Activated CD8-positive, alpha-beta memory T cell treated with anti-CD3 and anti-CD28 coated beads, Interleukin-2, amount 50 U/mL, for 1 hour (primary cell): ENCODE data around the gene CDKN1A.
"Not testable (repeated sequence)": the region's sequence is repeated elsewhere in the genome, so short reads cannot be mapped to it uniquely, and the experiment has no call there.

Experiments used
- DNase-seq: peaks from one replicate; pipeline ENCODE4 v3.0.0-alpha.2; 2020; ENCODE audit errors: extremely low read depth

CDKN1A gene

DNA sequence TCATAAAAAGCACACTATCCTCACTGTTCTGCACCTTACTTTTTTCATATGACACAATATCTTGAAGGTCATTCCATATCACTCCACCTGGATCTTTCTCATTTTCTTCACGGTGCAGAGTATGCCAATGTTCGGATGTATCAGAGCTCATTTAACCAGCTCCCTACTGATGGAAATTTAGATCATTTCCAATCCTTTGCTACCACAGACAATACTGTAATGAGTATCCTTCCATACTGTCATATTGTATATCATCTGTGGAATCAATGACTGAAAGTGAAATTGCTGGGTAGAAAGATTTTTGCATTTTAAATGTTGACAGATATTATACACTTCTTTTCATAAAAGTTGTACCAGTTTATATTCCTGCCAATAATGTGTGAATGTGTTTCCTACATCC, 16.9 kb downstream of the CDKN1A start:
- no peak for DNase-seq

DNA sequence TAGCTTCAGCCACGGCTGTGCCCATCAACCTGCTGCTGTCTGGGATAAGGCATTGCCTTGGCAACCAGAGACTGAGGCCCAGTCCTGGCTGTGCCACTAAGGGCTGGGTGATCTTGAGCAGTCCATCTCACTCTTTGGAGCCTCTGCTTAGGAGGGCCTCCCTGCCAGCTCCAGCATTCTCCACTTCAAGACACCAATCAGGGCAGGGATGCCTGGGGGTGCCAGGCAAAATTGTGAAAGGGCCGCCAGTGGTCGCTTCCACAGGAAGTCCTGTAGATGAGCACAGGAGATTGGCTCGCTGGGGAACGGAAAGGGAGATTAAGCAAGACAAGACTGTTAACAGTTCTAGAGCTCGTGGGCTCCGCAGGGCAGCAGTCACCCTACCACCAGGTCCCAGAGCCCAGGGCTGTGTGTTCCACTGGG, 19.0 kb downstream of the CDKN1A start, which contains the start of gene RAB44:
Gene RAB44, plus strand, starts transcription at position 346 of the 423 bp plus-strand sequence. CDS start 6,410 bp downstream, outside the sequence.
- no peak for DNase-seq

DNA sequence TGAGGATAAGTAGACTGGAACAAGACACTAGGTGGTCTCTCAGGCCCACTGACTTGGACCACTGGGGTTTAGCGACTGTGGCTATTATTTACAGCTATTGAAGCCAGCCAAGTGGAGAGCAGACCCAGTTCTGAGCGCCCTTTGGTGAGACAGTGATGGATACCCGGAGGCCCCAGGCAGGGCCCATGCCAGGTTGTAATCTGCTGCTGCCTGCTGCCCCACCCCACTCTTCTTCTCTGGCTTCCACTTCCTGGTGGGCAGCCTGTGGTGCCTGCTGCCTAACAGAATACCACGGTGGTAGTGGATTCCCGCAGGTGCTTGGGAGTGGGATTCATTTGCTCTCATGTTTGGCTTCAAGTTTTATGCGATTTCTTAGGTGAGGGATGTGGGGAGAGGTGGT, 19.7 kb downstream of the CDKN1A start:
- DNase-seq, result no peak

DNA sequence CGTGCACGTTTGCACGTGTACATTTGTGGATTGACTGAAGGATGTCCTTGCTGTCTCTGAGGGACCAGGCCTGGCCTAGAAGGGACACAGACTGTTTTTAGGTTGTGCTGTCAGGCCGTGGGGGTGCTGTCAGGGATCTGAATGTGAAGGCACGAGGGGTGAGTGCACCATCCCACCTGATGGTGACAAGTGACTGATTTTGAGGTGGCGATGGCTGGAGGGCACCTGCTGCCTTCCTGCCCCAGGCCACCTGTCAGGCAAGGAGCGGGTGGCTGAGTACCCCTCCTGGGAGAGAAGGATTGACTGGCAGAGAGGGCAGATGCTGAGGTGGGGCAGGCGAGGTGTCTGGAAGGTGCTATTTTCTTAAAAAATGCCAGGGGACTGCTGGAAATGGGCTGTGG, 20.4 kb downstream of the CDKN1A start:
- DNase-seq, result no peak

DNA sequence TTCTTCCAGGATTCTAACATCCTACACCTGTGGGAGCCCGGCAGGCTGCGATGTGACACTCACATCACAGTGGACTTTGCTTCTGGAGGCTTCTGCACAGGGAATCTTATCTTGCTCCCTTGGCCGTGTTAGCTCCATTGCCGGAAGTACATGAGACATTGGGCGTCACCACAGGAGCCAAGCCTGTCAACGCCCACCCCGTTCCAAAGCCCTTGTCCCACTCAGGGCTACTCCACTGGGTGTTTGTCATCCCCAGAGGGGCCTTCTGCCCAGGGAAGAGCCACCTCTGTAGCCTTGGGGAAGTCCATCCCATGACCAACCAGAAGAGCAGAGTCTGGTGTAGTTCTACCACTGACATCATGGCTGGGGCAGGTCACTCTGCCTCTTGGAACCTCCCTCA, 20.8 kb downstream of the CDKN1A start:
- no peak for DNase-seq

DNA sequence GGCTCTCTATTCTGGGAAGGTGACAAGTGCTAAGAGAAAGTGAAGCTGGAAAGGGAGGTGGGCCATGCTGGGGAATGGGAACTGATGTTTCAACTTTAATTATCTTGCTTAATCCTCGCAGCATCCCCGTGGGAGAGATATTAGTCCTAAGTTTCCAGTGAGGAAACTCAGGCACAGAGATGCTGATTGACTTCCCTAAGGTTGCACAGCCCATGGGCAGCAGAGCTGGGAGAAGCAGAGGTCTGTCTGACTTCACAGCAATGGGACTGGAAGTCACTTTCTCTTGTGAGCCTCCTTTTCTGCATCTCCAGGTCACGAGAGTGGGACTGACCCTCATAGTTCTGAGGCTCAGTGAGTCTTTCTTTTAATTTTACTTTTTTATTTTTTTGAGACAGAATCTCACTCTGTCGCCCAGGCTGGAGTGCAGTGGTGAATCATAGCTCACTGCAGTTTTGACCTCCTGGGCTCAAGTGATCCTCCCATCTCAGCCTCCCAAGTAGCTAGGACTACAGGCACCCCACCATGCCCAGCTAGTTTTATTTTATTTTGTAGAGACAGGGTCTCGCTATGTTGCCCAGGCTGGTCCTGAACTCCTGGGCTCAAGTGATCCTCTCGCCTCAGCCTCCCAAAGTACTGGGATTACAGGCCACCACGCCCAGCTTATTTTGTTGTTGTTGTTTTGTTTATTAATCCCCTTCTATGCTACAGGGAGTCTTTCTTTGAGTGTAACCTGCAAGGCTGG, 21.7 kb downstream of the CDKN1A start:
- DNase-seq, result no peak

DNA sequence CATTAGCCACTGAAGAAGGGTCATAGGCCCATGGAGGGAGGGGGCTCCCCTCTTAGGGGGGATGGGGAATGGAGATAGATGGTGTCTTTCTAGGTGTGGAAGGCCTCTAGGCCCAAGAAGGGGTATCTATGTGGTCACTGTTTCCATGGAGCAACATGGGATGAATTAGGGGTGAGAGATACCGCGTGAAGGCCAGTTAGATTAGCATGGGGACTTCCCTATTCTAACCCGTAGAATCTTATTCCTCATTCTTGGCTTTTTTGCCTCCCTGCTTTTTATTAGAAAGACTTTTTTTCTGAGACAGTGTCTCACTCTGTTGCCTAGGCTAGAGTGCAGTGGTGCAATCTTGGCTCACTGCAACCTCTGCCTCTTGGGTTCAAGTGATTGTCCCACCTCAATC, 22.3 kb downstream of the CDKN1A start:
- no peak for DNase-seq

DNA sequence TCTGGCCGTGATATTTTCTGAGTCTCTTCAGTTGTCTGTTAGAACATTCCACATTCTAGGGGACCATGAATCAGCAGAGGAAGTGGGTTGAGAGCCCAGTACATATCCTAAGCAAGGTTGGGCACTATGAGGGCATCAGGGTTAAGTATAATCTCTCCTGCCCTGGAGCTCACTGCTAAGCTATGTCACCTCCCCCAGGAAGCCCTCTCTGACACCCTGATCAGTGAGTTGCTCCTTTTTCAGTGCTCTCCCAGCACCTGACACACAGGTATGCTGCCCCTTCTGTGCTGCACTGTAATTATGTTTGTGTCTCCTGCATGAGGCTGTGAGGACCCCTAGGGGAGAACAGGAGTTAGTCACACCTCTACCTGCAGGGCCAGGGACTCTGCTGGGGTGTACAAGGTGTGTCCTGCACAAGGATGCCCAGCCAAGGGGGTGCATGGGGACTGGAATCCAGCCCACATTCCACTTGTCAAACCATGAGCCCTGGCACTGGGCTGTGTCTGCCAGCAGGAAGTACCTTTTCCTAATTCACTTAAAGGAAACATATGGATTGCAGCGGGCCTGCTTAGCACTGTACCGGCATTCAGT, 23.0 kb downstream of the CDKN1A start:
- no peak for DNase-seq

DNA sequence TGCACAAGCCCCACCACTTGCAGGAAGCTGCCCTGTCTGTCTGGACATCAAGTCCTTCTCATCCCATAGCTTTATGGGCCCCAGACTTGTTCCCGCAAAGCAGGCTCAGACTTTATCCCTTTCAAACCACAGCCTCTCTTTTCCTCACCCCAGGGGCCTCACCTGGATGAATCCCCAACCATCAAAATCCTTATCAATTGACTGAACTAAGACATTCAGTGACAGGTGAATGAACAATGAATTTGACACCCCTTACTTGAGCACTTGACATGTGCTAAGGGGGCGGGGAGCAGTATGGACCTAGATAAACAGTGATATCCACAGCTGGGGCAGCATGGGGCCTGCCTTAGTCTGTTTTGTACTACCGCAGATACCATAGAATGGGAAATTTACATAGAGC, 24.1 kb downstream of the CDKN1A start:
- no peak for DNase-seq

DNA sequence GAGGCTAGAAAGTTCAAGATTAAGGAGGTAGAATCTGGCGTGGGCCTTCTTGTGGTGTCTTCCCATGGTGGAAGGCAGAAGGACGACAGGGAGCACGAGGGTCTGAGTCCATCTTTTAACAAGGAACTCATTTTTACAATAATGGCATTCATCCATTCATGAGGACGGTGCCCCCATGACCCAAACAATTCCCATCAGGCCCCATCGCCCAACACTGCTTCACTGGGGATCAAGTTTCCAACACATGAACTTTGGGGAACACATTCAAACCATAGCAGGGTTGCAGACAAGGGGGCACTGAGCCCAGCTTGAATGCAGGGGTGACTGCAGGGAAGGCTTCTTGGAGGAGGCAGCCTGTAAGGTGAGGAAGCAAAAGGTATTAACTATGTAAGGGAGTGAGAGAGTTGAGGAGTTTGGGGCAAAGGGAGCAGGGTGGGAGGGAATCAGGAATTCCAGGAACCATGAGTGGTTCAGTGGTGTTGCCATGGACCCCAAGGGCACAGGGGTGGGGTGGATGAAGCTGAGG, 24.6 kb downstream of the CDKN1A start:
- no peak for DNase-seq

DNA sequence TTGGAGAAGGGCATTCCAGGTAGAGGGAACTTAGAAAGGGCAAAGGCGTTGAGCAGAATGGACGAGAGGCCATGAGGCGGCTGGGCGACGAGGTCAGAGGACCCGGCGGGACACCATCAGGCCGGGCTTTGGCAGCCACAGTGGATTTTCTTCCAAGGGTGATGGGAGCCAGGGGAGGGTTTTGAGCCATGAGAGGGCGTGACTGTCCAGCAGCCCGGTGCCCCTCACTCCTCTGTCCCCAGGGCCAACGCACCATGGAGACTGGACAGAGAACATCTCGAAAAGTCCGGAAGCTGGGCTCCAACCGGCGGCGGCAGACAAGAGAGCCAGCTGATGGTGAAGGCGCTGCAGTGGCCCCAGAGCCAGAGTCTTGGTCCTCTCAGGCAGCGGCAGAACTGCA, 25.5 kb downstream of the CDKN1A start:
- DNase-seq, result no peak

DNA sequence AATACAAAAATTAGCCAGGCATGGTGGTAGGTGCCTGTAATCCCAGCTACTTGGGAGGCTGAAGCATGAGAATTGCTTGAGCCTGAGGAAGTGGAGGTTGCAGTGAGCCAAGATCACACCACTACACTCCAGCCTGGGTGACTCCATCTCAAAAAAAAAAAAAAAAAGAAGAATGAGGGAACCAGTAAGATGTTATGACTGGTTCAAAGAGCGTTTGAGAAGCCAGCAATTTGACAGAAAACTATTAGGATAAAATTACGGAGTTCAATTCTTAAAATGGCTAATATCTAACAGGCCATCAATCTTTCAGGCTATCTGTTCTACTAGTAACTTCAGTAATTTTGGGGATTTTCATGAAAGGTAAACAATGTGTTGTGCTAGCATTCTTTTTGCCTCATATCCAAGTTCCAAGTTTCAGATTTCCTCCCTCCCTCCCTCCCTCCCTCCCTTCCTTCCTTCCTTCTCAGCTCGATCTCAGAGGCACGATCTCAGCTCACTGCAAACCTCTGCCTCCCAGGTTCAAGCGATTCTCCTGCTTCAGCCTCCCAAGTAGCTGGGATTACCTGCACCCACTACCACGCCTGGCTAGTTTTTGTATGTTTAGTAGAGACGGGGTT, 26.6 kb downstream of the CDKN1A start:
- not testable (repeated sequence) for DNase-seq

DNA sequence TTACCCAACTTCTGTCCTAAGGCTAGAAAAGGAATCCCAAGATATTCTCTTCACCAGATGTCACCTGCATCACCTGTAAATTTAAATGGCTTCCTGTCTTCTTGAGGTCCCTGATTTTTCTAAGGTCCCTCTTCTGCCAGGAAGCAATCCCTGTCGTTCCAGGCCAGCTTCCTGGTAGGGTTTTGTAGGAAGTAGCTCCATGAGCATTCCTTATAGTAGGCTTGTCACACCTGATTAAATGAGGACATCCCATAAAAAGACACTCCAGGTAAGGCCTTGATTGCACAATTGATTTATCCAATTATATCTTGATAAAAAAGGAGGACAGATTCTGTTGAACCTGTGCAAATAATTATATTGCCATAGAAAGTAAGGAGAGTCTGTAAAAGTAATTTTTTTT, 27.8 kb downstream of the CDKN1A start:
- DNase-seq, result no peak

DNA sequence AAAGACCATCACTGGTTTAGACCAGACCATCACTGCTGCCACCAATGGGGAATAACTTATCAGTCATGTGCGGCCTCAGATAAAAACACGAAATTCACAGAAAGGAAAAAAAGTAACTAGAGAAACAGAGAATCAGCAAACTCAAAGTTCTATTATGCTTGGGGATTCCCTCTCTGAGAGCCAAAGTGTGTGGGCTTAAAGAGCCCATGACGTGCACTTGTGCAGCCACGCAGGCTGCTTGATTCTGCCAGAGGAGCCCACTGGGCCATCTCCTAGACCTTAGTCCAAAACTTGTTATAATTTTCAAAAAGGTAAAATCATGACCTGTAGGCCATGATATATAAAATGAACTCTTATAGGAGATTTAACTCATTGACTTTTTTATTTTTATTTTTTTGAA, 34.3 kb downstream of the CDKN1A start:
- no peak for DNase-seq

DNA sequence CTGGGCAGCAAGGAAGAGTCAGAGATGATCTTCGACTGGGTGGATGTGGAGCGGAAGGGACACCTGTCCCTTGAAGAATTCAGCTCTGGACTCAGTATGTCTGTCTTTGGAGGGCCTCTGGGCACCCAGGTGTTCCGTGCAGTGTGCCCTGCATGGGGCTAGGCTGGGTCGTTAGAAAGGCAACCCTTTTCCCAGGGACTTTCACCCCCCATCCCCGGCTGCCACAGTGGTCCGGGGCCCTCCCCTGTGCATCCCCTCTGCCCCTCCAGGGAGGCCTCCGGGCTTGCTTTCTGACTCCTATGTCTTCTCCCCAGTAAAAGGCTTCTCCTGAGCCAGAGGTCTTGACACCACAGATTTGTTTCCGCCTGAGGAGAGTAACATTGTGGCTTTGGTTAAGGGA, 35.3 kb downstream of the CDKN1A start:
- DNase-seq, result no peak

DNA sequence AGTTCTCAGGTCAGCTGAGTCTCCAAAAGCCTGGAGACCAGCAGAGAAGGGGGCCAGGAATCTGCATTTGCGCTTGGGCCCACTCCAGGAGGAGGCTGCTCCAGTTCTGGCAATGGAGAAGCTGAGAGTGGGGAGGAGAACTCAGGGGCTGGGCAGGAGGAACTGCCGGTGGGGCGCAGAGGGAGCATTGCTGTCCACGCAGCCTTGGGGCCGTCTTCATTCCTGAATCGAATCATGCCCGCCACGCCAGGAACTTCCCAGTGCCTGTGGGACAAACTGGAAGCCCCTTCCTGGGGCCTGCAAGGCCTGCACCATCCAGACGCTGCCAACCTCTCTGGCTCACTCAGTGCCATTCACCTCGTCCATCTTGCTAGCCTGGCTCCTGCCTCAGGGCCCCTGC, 36.0 kb downstream of the CDKN1A start:
- no peak for DNase-seq

DNA sequence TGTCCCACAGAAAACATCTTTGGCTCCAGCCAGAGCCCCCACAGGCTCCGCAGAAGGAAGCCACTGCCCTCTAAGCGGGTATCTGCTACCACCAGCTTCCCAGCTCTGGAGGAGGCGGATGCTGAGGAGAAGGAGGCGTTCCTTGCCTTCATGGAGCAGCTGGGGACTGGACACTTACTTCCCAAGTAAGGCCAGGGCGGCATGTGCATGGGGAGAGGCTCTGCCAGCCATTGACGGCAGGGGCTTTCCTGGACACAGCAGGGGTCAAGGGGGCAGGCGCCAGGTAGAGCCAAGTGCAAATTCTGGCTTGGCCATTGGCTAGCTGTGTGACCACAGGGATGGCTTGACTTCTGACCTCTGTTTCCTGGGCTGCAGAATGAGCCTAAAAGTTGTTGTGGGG, 37.0 kb downstream of the CDKN1A start:
- DNase-seq, result no peak

DNA sequence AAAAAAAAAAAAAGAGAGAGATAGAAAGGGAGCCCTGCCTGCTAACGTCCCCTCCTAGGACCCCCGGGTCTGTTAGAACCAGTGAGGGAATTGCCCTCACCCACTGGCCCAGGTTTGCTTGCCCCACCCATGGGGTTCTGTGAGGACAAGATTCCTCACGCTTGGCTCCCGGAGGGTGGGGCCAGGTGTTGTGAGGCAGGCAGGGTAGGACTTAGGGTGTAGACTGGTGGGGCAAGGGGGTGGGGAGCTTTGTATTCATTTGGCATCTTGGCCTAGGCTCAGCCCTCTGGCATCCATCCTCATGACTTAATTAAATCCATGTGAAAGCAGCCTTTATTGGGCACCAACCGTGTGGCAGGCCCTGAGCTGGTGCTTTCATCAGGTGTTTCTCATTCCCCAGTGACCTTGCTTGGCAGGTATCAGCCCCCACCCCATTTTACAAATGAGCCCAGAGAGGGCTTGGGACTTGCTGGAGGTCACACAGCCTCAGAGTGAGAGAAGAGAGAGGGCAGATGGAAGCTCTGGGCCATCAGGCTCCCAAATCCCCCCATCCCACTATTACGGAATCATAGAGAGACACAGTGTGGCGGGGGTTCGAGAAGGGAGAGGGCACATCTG, 38.1 kb downstream of the CDKN1A start:
- DNase-seq, result no peak

DNA sequence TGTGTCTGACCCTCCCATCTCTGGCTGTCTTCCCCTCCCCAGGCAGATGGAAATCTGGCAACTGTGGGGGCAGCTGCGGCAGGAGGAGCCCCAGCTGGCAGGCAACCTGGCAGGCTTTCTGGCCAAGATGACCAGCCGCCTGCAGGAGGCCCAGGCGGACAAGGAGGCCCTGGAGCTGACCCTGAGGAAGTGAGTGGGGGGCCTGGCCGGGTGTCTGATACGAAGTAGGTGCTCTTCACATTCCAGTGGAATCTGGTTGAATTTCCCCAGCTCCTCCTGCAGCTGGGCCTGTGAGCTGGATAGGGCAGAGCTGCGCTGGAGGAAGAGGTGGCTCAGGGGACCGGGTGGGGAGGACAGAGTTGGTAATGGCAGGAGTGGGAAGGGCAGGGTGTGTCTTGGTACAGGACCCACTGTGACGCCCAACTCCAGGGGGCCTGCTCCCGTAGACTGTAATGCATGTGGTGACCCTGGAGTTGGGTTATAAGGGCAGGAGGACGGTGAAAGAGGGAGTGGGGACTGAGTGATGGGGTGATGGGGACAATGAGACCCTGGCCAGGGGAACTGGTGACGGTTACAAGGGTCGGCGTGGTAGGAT, 38.8 kb downstream of the CDKN1A start:
- no peak for DNase-seq

DNA sequence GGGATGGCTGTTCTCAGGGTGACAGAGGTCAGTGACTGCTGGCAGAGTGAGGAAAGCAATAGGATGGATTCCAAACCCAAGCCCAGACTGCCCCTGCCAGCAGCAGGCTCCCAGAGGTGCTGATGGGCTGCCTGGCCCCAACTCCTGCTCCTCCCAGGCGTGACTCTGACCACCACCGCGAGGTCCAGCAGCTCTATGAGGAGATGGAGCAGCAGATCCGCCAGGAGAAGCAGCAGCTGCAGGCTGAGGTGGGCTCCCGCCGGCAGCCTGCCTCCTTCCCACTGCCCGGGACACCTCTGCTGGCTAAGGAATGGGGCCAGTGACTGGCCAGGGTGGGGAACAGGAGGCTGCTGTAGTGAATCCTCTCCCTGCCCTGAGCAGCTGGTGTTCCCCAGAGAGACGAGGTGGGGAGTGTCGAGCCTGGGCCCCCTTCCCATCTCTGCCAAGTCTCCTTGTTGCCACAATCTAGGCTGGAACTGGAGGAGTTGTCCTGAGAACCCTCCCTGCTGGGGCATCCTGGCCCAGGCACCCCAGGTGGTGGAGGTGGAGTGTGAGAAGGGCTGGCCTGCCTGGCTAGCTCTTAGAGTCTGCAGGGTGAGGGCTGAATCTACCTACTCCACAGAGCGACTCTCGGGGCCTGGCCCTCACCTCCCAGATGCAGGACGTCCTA, 39.5 kb downstream of the CDKN1A start:
- DNase-seq, result no peak

DNA sequence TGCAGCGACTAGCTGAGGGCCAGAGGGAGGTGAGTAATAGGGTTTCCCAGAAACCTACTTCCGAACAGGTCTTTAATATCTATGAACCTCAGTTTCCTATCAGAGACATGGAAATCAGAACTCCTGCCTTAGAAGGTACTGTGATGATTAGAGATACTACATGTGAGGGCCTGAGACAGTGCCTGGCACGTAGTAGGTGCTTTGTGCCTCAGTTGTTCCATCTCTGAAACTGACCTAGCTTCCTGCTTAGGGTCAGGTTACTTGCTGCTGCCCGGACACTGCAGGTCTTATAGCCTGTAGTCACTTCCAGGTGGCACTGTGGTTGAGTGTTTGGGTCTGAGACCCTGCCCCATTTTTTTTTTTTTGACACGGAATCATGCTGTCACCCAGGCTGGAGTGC, 40.0 kb downstream of the CDKN1A start:
- DNase-seq, result no peak

DNA sequence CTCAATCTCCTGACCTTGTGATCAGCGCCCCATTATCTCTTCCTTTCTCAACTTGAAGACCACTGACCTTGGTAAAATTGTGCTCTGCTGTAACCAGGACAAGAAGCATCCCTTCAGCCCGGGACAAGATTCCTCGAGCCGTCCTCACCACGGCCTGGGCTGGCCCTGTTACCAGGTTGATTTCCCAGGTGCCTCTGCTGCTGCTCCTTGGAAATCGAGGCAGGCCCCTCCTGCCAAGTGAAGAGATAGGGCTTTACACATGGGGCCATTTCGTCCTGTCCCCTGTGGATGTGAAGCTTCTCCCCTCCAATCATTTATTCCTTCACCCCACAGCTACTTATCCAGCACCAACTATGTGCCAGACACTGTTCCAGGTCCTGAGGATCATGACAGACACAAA, 40.6 kb downstream of the CDKN1A start:
- DNase-seq, result no peak
